Retinal pigment epithelial cell (primary cell): Measurements from ENCODE around the gene CAV3.
A peak's percentile ranks its signal among the peaks of the same experiment; 100 is the strongest.
"Not testable (repeated sequence)": the region's sequence is repeated elsewhere in the genome, so short reads cannot be mapped to it uniquely, and the experiment has no call there.

ENCODE experiments used
- DNase-seq: peaks from one replicate; pipeline ENCODE4 v3.0.0-alpha.2; 2010; ENCODE audit warnings: low read depth
- H3K4me3 ChIP-seq: 2 replicates; pipeline ENCODE4 v1.5.1; 2011; ENCODE audit warnings: mild to moderate bottlenecking, low read length, control low read depth, moderate library complexity
- TF ChIP-seq, protein P1 (sequence below): conservative IDR thresholded peaks from 2 replicates; pipeline ENCODE4 v1.5.1; 2011; ENCODE audit warnings: low read depth, low read length, control low read depth, inconsistent platforms

CAV3 gene

GRCh38 chr3:8712045-8712907, 21.3 kb upstream of the CAV3 start:
- no peak overlapping the region for H3K4me3 ChIP-seq
- DNase-seq = no peak
- TF ChIP-seq, protein P1, sequence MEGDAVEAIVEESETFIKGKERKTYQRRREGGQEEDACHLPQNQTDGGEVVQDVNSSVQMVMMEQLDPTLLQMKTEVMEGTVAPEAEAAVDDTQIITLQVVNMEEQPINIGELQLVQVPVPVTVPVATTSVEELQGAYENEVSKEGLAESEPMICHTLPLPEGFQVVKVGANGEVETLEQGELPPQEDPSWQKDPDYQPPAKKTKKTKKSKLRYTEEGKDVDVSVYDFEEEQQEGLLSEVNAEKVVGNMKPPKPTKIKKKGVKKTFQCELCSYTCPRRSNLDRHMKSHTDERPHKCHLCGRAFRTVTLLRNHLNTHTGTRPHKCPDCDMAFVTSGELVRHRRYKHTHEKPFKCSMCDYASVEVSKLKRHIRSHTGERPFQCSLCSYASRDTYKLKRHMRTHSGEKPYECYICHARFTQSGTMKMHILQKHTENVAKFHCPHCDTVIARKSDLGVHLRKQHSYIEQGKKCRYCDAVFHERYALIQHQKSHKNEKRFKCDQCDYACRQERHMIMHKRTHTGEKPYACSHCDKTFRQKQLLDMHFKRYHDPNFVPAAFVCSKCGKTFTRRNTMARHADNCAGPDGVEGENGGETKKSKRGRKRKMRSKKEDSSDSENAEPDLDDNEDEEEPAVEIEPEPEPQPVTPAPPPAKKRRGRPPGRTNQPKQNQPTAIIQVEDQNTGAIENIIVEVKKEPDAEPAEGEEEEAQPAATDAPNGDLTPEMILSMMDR = no peak

- TF ChIP-seq, protein P1 = no peak
- no peak overlapping the region for H3K4me3 ChIP-seq
- DNase-seq = no peak
Observed at GRCh38 chr3:8712908-8713255, 20.7 kb upstream of the CAV3 start.

DNA sequence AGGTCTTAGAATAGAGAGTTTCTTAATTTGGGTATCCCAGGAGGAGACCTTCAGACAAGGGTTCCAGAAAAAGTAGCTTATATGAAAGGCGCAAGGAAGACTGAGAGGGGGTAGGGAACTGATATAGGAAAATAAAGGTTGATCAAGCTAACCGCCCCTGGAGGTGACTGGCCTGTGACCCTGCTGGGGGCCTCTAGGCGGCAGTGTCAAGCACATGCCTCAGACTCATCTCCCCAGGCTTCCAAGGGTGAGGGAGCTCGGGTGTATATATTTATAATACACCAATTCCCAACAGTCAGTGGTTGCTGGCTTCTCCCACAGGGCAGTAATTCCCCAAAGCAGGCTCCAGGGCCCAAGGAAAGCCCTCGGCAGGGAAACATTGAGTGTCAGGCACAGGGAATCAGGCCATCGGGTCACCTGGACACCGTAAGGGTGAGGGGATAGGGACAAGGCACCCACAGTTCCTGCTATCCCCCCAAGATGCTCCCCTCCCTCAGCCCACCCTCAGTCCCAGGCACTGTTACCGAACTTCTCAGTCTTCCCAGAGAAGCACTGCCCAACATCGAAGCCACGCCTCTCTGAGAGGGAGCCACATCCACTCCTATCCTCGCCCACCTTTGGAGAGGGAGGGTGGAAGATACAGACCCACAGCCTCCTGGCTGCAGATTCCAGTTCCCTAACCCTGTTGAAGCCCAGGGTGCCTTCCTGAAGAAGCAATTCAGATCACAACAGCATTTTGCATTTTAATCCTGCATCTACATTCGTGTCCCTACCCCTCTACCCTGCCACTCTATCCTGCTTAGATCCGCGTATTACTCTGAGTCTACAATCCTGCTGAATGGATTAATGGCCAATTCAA, 19.5 kb upstream of the CAV3 start:
- no peak for DNase-seq
- no peak overlapping the region for H3K4me3 ChIP-seq
- TF ChIP-seq, protein P1 = peak; percentile 70

GRCh38 chr3:8715757-8716156, 17.8 kb upstream of the CAV3 start:
- H3K4me3 ChIP-seq, DNase-seq: not testable (repeated sequence)

DNA sequence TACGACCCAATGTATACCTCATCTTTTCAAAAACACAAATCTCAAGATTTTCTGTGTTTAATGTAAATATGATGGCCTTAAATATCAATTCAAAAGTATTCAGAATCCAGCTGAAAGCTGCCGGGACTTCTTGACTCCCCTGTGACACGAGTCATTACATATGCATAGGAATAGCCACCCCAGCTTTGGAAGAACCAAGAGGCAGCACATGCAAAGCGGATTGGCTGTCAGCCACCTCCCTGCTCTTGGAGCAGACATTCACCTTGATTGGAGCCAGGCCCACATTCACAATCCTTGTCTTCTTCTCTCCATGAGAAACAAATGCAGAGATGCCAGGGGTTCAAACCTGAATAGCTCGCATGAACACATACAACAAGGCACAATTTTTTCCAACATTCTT, 10.8 kb upstream of the CAV3 start:
- H3K4me3 ChIP-seq = no peak overlapping the region
- DNase-seq = no peak
- TF ChIP-seq, protein P1 = no peak

- DNase-seq = no peak
- no peak overlapping the region for H3K4me3 ChIP-seq
- TF ChIP-seq, protein P1 = no peak
Observed at GRCh38 chr3:8723612-8724011, 10.0 kb upstream of the CAV3 start.

DNA sequence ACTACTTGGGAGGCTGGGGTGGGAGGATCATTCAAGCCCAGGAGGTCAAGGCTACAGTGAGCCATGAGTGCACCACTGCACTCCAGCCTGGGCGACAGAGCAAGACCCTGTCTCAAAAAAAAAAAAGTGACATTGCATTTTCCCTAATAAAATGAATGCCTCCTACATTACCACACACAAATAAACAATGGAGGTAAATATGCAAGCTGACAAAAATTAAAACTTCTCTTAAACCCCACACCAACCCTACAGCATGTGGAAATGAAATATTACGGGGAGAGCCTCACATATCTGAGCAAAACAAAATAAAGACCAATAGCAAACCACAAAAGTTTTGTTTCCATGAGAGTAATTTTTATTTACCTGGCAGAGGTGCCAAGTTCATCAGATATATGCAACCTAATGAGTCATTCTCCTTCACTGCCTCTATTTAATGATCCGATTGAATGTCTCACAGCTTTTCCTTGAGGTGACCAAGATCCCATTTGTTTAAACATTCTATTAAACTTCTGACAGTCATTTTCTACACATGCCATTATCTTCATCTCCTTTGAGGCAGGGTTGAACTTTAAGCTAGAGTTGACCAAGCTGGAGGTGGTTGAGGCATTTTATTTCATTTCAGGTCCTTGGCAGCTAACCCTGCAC, 9.4 kb upstream of the CAV3 start:
- no peak for DNase-seq
- no peak overlapping the region for H3K4me3 ChIP-seq
- TF ChIP-seq, protein P1 = no peak
